ENCODE data around the gene TRPV6.

Gene TRPV6

GRCh38 chr7:142906643-142907042 is 21.1 kb upstream of the TRPV6 start:
- no peak for DNase-seq

GRCh38 chr7:142905759-142906158 is 20.2 kb upstream of the TRPV6 start:
- no peak for DNase-seq

- no peak for DNase-seq
These were observed 18.6 kb upstream of the TRPV6 start for GRCh38 chr7:142904128-142904527.

GRCh38 chr7:142901426-142902259 is 16.1 kb upstream of the TRPV6 start:
- no peak for DNase-seq

- DNase-seq, result no peak
These were observed 14.1 kb upstream of the TRPV6 start for GRCh38 chr7:142899661-142900060.

GRCh38 chr7:142898377-142899170 is 13.0 kb upstream of the TRPV6 start:
- no peak for DNase-seq

DNA sequence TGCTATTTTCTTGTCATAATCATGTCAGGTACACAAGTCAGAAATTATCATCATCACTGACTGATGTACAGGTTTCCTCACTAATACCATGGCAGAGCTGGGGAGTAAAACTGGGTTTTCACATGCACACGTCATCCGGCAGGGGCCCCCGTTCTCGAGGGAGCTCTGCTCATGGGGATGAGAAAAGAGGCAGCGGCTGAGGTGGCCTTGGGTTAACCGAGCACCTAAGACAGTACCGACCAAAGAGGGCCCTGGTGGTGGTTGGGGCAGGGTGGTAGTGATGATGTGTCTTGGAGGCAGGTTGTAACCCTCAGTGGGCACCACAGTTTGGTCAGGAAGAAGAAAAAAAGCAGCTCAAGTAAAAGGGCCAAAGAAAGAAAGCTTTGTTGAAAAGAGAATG is 12.1 kb upstream of the TRPV6 start:
- DNase-seq, result no peak

- no peak for DNase-seq
These were observed 11.3 kb upstream of the TRPV6 start for GRCh38 chr7:142896741-142897379.

- DNase-seq, result no peak
These were observed 10.6 kb upstream of the TRPV6 start for GRCh38 chr7:142896151-142896550.

DNA sequence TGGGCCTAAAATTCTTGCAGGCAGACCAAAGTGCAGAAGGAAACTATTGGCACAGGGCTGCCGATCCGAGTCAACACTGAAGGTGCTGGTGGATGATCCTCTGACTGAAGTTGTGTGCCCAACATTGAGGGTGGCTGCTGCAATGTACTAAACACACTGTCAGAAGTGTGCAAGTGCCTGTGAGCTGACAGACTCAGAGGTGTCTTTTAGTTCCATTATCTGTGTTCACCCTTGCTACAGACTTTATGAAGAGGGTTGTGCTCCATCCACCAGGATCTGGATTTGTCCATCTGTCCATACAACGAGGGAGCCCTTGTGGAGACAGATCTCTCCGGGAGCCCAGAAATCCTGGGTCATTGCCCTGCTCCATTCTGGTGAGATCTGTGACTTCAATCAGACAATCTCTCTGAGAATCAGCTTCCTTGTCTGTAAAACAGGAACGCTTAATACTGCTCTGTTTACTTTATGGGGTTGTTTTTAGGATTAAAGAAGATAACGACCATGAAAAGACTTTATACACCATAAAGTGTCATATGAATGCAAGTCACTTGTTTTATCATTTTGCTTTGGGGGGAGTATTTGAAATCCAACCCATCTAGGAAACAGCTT is 9.5 kb upstream of the TRPV6 start:
- DNase-seq, result no peak

- DNase-seq, result no peak
These were observed 8.8 kb upstream of the TRPV6 start for GRCh38 chr7:142894112-142894984.

DNA sequence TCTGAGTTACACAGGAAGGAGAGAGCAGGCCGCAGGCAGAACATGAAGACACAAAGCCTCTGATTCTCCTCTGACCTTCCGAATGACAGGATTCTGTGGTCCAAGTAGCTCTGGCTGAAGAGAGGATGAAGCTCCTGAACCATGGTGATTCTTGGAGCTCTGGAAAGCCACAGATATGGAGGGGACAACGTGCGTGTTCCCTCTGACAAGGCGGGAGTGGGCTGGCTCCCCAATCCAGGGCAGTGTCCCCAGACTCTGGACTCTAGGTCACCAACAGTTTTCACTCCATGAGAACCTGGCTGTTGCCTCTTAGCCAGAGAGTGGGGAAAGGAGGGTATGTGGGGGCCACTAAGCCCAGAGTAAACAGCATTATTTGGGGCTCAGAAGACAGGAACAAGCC is 7.4 kb upstream of the TRPV6 start:
- DNase-seq, result no peak

GRCh38 chr7:142891490-142892082 is 6.0 kb upstream of the TRPV6 start:
- DNase-seq, result no peak

- DNase-seq, result no peak
These were observed 5.4 kb upstream of the TRPV6 start for GRCh38 chr7:142890874-142891485.

- no peak for DNase-seq
These were observed 4.3 kb upstream of the TRPV6 start for GRCh38 chr7:142889816-142890215.

DNA sequence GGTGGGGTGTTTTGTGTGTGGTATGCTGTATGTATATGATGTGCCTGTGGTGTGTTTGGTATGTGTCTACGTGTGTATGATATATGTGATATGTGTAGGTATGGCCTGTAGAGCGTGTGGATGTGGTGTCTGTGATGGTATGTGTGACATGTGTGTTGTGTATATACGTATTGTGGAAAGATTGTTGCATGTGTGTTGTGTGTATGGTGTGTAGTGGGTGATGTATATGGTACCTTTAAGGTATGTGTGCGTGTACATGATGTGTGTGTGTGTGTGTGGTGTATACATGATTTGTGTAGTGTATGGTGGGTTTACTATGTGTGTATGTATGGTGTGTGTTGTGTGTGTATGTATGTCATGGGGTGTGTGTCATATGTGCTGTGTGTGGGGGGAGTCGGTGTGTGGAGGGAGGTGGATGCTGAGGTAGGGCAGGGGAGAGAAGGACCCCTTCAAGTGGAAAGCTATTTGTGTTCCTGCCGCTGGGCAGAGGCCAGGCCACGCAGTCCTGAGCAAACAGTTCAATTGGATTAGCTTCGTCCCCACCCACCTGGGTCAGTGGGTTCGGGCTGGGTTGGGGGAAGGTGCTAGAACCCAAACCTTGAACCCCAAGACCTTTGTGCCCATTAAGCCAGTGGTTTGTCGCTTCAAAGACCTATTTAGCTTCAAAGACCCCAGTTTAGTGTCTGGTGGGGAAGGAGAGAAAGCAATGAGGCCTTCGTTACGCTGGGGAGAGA is 1.9 kb upstream of the TRPV6 start:
- no peak for DNase-seq

DNA sequence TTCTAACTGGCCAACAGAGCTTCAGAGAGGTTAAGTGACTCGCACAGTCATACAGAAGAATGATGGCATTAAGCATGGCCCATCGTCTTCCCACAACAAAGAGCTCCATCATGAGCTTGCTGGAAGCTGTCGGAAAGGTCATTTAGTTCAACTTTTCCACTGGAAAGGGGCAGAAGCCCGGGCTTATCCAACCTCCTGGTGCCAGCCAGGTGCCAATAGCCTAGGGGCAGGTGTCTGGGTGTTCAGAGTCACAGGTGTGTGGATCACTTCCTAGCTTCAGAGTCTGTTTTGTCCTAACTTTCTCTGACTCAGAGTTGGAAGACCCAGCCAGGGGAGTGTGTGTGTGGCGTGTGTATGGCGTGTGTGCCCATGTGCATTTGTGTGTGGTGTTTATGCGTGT is 1.3 kb upstream of the TRPV6 start:
- no peak for DNase-seq

DNA sequence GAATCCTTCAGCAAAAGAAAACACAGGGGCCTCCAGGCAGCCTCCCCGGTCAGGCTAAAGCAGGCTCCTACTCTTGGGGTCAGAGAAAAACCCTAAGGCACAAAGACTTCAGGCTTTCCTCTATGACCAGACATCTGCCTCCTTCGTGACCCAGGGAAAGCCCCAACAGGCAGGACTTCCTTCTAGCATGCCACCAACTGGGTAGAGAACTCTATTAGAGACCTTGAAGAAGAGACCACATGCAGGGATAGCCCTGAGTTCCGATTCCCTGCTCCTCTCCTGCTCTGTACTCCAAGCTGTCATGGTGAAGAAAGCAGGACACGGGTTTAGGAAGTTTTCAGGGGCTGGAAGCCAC is 1.3 kb downstream of the TRPV6 start:
- DNase-seq, result no peak

- DNase-seq, result no peak
These were observed 1.8 kb downstream of the TRPV6 start for GRCh38 chr7:142883571-142884285.

DNA sequence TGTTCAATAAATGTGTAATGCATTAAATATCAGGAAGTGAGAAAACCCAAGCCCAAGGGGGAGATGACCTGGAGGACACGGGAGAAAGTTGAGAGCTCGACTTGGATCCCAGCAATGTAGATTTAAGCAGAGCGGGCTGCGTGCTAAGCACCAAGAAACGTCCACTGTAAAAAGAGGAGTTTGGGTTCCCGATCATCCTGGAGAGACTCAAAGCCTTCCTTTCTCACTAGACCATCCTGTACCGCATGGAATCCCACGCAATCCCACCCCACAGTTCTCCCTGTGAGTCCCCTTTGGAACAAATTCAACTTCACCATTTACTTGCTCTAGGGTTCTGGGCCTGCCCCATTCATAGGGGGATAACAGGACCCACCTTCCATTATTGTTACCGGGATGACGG is 2.4 kb downstream of the TRPV6 start:
- no peak for DNase-seq
